Measurements from ENCODE around the gene CADPS2. TPM values are rescaled to one million over a fixed set of nuclear protein-coding genes. Genes with fewer than 3 reads are reported as not detected.

Gene CADPS2
- total and polyA plus RNA-seq, 5 donors from 2014 or later = 0.07 TPM; not detected in 4

GRCh38 chr7:122300211-122300932 is 585.9 kb downstream of the CADPS2 start:
- H3K9me3 Mint-ChIP-seq = peaks cover 0 to 16% (median 4%) of the 10 kb centered on the region in 7 donors
- H3K4me3 Mint-ChIP-seq = no peak overlapping the region
- ATAC-seq (ENCODE audit: low read depth in 2 of 2) (no peak), DNase-seq (no peak)
- H3K4me1 Mint-ChIP-seq = peaks cover 0 to 2% (median 0%) of the 10 kb centered on the region in 4 donors
- Histone ChIP-seq H3K27ac (ENCODE audit: insufficient read depth, low read length, poor library complexity, severe bottlenecking) (no peak overlapping the region), H3K9me3 (ENCODE audit: control insufficient read depth in 2 of 2, low read length in 2 of 2) (no peaks in the 10 kb centered on the region), H3K36me3 (ENCODE audit: control insufficient read depth, insufficient read depth, low read length) (no peaks in the 10 kb centered on the region), H3K4me3 (ENCODE audit: low read depth, low read length) (no peak overlapping the region), H3K27me3 (ENCODE audit: control insufficient read depth, insufficient read depth, low read length) (peaks cover 17% of the 10 kb centered on the region), H3K4me1 (ENCODE audit: control insufficient read depth, insufficient read depth, low read length, poor library complexity, severe bottlenecking) (no peaks in the 10 kb centered on the region)
- peaks cover 65% of the 10 kb centered on the region for H3K27me3 Mint-ChIP-seq
- H3K36me3 Mint-ChIP-seq = no peaks in the 10 kb centered on the region
- H3K27ac Mint-ChIP-seq = no peak overlapping the region

DNA sequence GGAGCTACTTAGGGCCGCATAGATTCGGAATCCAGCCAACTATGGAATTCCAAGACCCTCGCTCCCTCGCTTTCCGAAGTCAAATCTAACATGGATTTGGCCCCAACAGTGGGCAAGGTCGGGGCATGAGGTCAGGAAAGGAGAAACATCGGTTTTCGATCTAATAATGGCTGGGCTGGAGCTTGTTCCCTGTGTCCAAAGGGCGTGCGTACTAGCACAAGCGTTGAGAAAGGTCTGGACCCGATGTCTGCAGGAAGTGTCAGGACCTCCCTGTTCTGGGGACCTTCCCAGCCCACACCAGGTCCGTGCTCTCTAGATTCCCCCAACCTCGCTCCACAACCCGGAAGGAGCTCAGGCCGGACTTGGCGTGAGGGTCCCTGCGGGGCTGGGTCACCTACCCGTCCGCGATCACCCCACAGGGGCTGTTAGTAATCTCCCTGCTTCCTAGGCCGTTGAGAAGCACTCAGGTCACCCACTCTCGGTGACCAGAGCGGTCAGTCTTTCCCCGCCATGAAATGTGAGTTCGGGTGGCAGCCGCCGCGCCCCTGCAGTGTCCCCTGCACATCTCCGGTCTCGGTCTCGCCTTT is 586.5 kb downstream of the CADPS2 start:
- H3K36me3 ChIP-seq (ENCODE audit: control insufficient read depth, insufficient read depth, low read length) = no peaks in the 10 kb centered on the region
- no peaks in the 10 kb centered on the region for H3K4me1 ChIP-seq (ENCODE audit: control insufficient read depth, insufficient read depth, low read length, poor library complexity, severe bottlenecking)
- ATAC-seq (ENCODE audit: low read depth in 2 of 2) (no peak), DNase-seq (no peak)
- Mint-ChIP-seq H3K4me1 (peaks cover 0 to 2% (median 0%) of the 10 kb centered on the region in 4 donors), H3K36me3 (no peaks in the 10 kb centered on the region), H3K9me3 (peaks cover 0 to 16% (median 4%) of the 10 kb centered on the region in 7 donors), H3K27ac (no peak overlapping the region), H3K27me3 (peaks cover 62% of the 10 kb centered on the region), H3K4me3 (no peak overlapping the region)
- no peaks in the 10 kb centered on the region for H3K9me3 ChIP-seq (ENCODE audit: control insufficient read depth in 2 of 2, low read length in 2 of 2)
- peaks cover 17% of the 10 kb centered on the region for H3K27me3 ChIP-seq (ENCODE audit: control insufficient read depth, insufficient read depth, low read length)
- no peak overlapping the region for H3K4me3 ChIP-seq (ENCODE audit: low read depth, low read length)
- H3K27ac ChIP-seq (ENCODE audit: insufficient read depth, low read length, poor library complexity, severe bottlenecking) = no peak overlapping the region

DNA sequence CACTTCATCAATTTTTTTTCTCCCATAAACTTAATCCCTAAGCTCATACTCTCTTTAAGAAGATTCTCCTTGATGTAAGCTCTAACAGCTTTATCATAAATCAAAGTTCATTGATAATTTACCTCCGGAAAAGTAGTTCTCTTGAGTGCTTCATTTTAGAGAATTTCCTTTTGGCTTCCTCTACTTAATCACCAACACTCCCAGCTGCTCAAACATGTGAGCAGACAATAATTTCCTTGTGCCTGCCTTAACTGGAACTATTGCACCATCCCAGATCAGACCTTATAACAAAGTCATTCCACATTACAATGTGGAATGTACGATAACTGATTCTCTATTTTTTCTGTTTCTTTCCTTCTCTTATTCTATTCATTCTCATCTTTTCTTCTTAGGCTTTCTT is 587.6 kb downstream of the CADPS2 start:
- Mint-ChIP-seq H3K36me3 (no peaks in the 10 kb centered on the region), H3K9me3 (peaks cover 0 to 16% (median 4%) of the 10 kb centered on the region in 7 donors), H3K27ac (no peak overlapping the region), H3K27me3 (peaks cover 52% of the 10 kb centered on the region), H3K4me1 (peaks cover 0 to 2% (median 0%) of the 10 kb centered on the region in 4 donors), H3K4me3 (no peak overlapping the region)
- H3K27me3 ChIP-seq (ENCODE audit: control insufficient read depth, insufficient read depth, low read length) = peaks cover 17% of the 10 kb centered on the region
- no peak for ATAC-seq (ENCODE audit: low read depth in 2 of 2)
- no peak overlapping the region for H3K4me3 ChIP-seq (ENCODE audit: low read depth, low read length)
- no peaks in the 10 kb centered on the region for H3K4me1 ChIP-seq (ENCODE audit: control insufficient read depth, insufficient read depth, low read length, poor library complexity, severe bottlenecking)
- no peaks in the 10 kb centered on the region for H3K36me3 ChIP-seq (ENCODE audit: control insufficient read depth, insufficient read depth, low read length)
- DNase-seq = no peak
- no peaks in the 10 kb centered on the region for H3K9me3 ChIP-seq (ENCODE audit: control insufficient read depth in 2 of 2, low read length in 2 of 2)
- H3K27ac ChIP-seq (ENCODE audit: insufficient read depth, low read length, poor library complexity, severe bottlenecking) = no peak overlapping the region

DNA sequence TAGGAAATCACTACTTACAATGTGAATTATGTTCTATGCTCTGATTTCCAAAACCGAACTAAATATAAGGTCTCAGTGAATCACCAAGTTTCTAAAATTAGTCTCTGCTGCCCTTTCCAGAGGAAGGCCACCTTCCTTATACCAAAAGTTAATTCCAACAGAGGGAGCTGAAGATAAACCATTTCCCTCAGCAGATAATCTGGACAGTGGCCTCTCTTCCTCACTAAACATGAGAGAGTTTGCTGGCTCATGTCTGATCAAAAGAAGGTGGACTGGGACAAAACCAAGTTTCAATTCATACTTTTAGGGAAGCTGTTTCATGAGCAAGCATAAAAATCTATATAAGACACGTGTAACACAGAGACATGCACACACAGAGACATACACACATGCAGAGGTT is 588.1 kb downstream of the CADPS2 start:
- H3K27me3 Mint-ChIP-seq = peaks cover 47% of the 10 kb centered on the region
- no peak for ATAC-seq (ENCODE audit: low read depth in 2 of 2)
- no peak overlapping the region for H3K27ac ChIP-seq (ENCODE audit: insufficient read depth, low read length, poor library complexity, severe bottlenecking)

GRCh38 chr7:122291189-122291588 is 595.1 kb downstream of the CADPS2 start:
- Histone ChIP-seq H3K36me3 (ENCODE audit: control insufficient read depth, insufficient read depth, low read length) (no peaks in the 10 kb centered on the region), H3K27me3 (ENCODE audit: control insufficient read depth, insufficient read depth, low read length) (no peaks in the 10 kb centered on the region), H3K9me3 (ENCODE audit: control insufficient read depth in 2 of 2, low read length in 2 of 2) (peaks cover 0 to 4% of the 10 kb centered on the region in 2 experiments), H3K4me3 (ENCODE audit: low read depth, low read length) (no peak overlapping the region), H3K27ac (ENCODE audit: insufficient read depth, low read length, poor library complexity, severe bottlenecking) (no peak overlapping the region), H3K4me1 (ENCODE audit: control insufficient read depth, insufficient read depth, low read length, poor library complexity, severe bottlenecking) (no peaks in the 10 kb centered on the region)
- no peaks in the 10 kb centered on the region for H3K4me1 Mint-ChIP-seq
- no peak for ATAC-seq (ENCODE audit: low read depth in 2 of 2)
- peaks cover 0 to 12% (median 4%) of the 10 kb centered on the region in 7 donors for H3K9me3 Mint-ChIP-seq
- no peak for DNase-seq
- H3K27ac Mint-ChIP-seq = no peak overlapping the region
- peaks cover 4% of the 10 kb centered on the region for H3K27me3 Mint-ChIP-seq
- H3K4me3 Mint-ChIP-seq = no peak overlapping the region
- H3K36me3 Mint-ChIP-seq = no peaks in the 10 kb centered on the region

More for the DNA sequence above, 588.1 kb downstream of the CADPS2 start:
- H3K4me3 ChIP-seq (ENCODE audit: low read depth, low read length) = no peak overlapping the region
- Mint-ChIP-seq H3K4me3 (no peak overlapping the region), H3K9me3 (peaks cover 0 to 16% (median 4%) of the 10 kb centered on the region in 7 donors), H3K4me1 (peaks cover 0 to 2% (median 0%) of the 10 kb centered on the region in 4 donors), H3K36me3 (no peaks in the 10 kb centered on the region), H3K27ac (no peak overlapping the region)
- no peaks in the 10 kb centered on the region for H3K36me3 ChIP-seq (ENCODE audit: control insufficient read depth, insufficient read depth, low read length)
- peaks cover 17% of the 10 kb centered on the region for H3K27me3 ChIP-seq (ENCODE audit: control insufficient read depth, insufficient read depth, low read length)
- no peak for DNase-seq
- no peaks in the 10 kb centered on the region for H3K9me3 ChIP-seq (ENCODE audit: control insufficient read depth in 2 of 2, low read length in 2 of 2)
- H3K4me1 ChIP-seq (ENCODE audit: control insufficient read depth, insufficient read depth, low read length, poor library complexity, severe bottlenecking) = no peaks in the 10 kb centered on the region

DNA sequence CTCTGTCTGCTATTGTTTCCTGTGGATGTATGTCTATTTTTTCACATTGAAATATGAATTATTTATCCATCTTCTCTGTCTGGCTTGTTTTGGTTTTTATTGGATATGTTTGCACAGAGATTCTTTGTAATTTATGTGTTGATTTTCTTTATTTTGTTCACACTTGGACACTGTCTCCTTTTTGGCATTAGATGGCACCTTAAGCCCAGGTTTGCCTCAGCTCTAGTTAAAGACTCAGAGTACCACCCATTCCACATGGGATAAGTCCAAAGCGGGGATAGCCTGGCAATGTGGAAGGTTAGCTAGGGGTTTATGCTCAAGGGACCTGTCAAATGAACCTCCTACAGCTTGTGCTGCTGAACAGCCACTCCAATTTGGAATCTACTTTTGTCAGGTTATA is 595.8 kb downstream of the CADPS2 start:
- ATAC-seq (ENCODE audit: low read depth in 2 of 2) = no peak
- no peaks in the 10 kb centered on the region for H3K27me3 Mint-ChIP-seq
- peaks cover 0 to 4% of the 10 kb centered on the region in 2 experiments for H3K9me3 ChIP-seq (ENCODE audit: control insufficient read depth in 2 of 2, low read length in 2 of 2)

DNA sequence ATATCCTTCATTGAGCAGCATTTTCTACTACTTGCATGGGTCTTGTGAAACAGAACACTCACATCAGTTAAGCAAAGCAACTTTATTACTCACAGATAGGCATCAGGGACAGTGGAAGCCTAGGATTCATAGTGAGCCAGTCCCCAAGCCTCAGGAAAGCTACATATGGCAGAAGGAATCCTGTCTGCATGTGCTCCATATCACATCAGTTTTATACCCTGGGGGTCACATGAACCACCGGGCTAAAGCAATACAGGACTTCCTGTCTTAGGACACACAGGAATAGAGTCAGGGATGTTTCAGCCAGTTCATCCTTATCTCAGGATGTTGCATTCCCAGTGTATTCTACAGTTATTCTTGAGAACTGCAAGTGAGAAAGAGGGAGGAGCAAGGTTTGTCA is 596.8 kb downstream of the CADPS2 start:
- Mint-ChIP-seq H3K4me3 (no peak overlapping the region), H3K9me3 (peaks cover 0 to 13% (median 7%) of the 10 kb centered on the region in 7 donors), H3K27me3 (no peaks in the 10 kb centered on the region), H3K4me1 (no peaks in the 10 kb centered on the region), H3K27ac (no peak overlapping the region), H3K36me3 (no peaks in the 10 kb centered on the region)
- Histone ChIP-seq H3K27me3 (ENCODE audit: control insufficient read depth, insufficient read depth, low read length) (no peaks in the 10 kb centered on the region), H3K9me3 (ENCODE audit: control insufficient read depth in 2 of 2, low read length in 2 of 2) (peaks cover 0 to 4% of the 10 kb centered on the region in 2 experiments), H3K4me1 (ENCODE audit: control insufficient read depth, insufficient read depth, low read length, poor library complexity, severe bottlenecking) (no peaks in the 10 kb centered on the region), H3K27ac (ENCODE audit: insufficient read depth, low read length, poor library complexity, severe bottlenecking) (no peak overlapping the region), H3K36me3 (ENCODE audit: control insufficient read depth, insufficient read depth, low read length) (no peaks in the 10 kb centered on the region), H3K4me3 (ENCODE audit: low read depth, low read length) (no peak overlapping the region)
- no peak for ATAC-seq (ENCODE audit: low read depth in 2 of 2)
- DNase-seq = no peak

More for the DNA sequence above, 595.8 kb downstream of the CADPS2 start:
- Mint-ChIP-seq H3K27ac (no peak overlapping the region), H3K36me3 (no peaks in the 10 kb centered on the region), H3K4me3 (no peak overlapping the region), H3K4me1 (no peaks in the 10 kb centered on the region), H3K9me3 (peaks cover 0 to 12% (median 7%) of the 10 kb centered on the region in 7 donors)
- Histone ChIP-seq H3K27ac (ENCODE audit: insufficient read depth, low read length, poor library complexity, severe bottlenecking) (no peak overlapping the region), H3K4me3 (ENCODE audit: low read depth, low read length) (no peak overlapping the region), H3K36me3 (ENCODE audit: control insufficient read depth, insufficient read depth, low read length) (no peaks in the 10 kb centered on the region), H3K4me1 (ENCODE audit: control insufficient read depth, insufficient read depth, low read length, poor library complexity, severe bottlenecking) (no peaks in the 10 kb centered on the region), H3K27me3 (ENCODE audit: control insufficient read depth, insufficient read depth, low read length) (no peaks in the 10 kb centered on the region)
- no peak for DNase-seq

Data from CD4-positive, CD25-positive, alpha-beta regulatory T cell (primary cell).